ENCODE measurements around the gene GJB3.

The GJB3 gene

GRCh38 chr1:34827341-34827941 lies 46.4 kb downstream of the GJB3 start:
- no peak for DNase-seq

- DNase-seq: no peak
These were observed 47.6 kb downstream of the GJB3 start for GRCh38 chr1:34828611-34829010.

GRCh38 chr1:34829250-34829649 lies 48.2 kb downstream of the GJB3 start:
- DNase-seq: no peak

- peak; percentile 73 for DNase-seq
These were observed 50.8 kb downstream of the GJB3 start for GRCh38 chr1:34831721-34832246.

GRCh38 chr1:34833711-34834110 lies 52.7 kb downstream of the GJB3 start:
- no peak for DNase-seq

Data from NCI-H774 (cell line).